22Rv1 (cell line): ENCODE data around the gene TEK.

Experiments
- ZFX ChIP-seq: fragments of 450-650 bp; IDR thresholded peaks from 2 replicates; pipeline ENCODE4 v1.6.1; 2017; ENCODE audit warnings: antibody characterized with exemption, borderline replicate concordance
- TF ChIP-seq, protein P1 (sequence below): fragments of 450-650 bp; IDR thresholded peaks from 2 replicates; pipeline ENCODE4 v1.5.1; 2017; ENCODE audit warnings: mild to moderate bottlenecking

DNA sequence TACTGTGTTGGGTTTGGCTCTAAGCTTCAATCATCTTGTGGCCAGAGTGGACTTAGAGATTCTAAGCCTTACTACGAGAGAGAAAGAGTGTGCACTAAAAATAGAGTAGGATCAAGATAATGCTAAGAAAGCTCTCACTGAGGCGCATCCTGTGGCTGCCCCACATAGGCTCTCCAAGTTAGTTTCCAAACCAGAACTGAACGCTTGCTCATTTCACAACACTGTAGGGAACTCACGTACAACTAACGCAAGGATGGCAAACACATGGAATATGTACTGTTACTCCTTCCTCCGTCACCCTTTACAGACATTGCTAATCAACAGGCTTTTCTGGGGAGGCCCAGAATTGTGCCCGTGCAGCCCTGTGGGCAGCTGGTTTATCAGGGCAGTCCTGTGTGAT lies 97.0 kb downstream of the TEK start:
- TF ChIP-seq, protein P1, sequence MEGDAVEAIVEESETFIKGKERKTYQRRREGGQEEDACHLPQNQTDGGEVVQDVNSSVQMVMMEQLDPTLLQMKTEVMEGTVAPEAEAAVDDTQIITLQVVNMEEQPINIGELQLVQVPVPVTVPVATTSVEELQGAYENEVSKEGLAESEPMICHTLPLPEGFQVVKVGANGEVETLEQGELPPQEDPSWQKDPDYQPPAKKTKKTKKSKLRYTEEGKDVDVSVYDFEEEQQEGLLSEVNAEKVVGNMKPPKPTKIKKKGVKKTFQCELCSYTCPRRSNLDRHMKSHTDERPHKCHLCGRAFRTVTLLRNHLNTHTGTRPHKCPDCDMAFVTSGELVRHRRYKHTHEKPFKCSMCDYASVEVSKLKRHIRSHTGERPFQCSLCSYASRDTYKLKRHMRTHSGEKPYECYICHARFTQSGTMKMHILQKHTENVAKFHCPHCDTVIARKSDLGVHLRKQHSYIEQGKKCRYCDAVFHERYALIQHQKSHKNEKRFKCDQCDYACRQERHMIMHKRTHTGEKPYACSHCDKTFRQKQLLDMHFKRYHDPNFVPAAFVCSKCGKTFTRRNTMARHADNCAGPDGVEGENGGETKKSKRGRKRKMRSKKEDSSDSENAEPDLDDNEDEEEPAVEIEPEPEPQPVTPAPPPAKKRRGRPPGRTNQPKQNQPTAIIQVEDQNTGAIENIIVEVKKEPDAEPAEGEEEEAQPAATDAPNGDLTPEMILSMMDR, result no peak
- no peak for TF ChIP-seq ZFX
